NCI-H2081 treated with DMSO at 0.1 percent for 48 hours (cell line): ENCODE data around the gene PPME1.

Experiments used
- DNase-seq: peaks from one replicate; lab custom pipeline; 2025; lab: John Stamatoyannopoulos, UW

PPME1 gene

GRCh38 chr11:74159642-74160041, 11.4 kb upstream of the PPME1 start:
- no peak for DNase-seq

DNA sequence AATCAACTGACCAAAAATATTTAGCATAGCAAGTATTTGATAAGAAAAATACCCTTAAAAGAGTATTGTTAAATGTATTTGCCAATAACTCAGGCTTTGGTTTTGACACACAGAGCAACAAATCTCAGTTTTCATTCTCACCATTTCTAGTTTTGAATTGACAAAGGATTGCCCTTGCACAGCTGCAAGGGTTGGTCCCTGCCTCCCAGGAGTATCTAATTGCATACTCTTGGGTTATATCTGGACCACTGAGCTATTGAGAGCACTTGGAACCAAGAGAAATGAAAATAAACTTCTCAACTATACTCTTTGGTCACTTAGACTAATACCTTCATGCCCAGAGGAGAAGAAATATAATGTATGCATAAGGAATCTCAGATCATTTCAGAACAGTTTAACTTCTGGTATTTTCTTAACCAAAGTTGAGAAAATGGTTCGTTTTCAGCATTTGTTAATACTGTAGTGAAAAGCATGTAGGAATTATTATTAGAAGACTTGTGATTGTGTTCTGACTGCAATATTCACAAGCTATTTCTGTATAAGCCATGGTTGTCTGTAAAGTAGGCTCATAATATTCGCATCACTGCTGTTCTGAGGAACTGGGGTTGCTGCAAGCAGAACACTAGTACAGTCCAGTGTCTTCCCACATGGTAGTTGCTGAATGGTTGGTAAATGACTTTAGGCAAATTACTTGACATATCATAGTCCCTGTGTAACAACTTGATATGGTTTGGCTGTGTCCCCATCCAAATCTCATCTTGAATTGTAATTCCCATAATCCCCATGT, 8.2 kb upstream of the PPME1 start:
- no peak for DNase-seq

- no peak for DNase-seq
Observed at GRCh38 chr11:74168838-74169237, 2.3 kb upstream of the PPME1 start.

- no peak for DNase-seq
Observed at GRCh38 chr11:74169738-74170458, 1.2 kb upstream of the PPME1 start.

DNA sequence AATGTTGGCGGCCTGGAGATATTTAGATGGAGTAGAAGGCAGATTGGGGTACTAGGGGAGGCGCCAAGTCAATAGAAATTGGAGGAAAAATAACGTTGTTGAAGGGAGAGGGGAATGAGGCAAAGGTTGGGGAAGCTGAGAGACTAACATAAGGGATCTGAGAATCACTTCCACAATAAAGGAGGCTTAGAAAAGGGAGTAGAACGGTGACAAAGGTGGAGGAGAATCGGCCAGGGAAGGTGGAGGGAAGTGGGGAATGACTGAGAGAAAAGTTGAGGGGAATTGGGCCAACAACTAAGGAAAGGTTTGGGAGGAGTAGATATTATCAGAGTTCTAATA, 510 bp downstream of the PPME1 start:
- DNase-seq: no peak

DNA sequence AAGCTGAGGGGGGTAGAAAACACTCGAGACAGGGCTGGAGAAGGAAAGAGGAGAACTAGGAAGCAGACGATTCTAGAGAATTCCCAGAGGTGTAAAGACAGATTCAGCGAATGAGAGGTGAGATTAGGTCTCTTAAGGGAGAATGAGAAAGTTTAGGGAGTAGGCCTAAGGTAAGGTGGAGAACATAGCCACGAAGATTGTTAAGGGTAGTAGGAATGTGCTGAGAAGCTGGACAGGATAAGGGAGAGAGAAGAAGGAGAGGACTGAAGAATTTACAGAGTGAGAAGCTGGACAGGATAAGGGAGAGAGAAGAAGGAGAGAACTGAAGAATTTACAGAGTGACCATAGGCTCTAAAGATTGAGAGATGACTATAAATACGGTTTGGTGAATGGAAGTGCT, 908 bp downstream of the PPME1 start:
- no peak for DNase-seq

- no peak for DNase-seq
Observed at GRCh38 chr11:74175920-74176319, 4.8 kb downstream of the PPME1 start.

DNA sequence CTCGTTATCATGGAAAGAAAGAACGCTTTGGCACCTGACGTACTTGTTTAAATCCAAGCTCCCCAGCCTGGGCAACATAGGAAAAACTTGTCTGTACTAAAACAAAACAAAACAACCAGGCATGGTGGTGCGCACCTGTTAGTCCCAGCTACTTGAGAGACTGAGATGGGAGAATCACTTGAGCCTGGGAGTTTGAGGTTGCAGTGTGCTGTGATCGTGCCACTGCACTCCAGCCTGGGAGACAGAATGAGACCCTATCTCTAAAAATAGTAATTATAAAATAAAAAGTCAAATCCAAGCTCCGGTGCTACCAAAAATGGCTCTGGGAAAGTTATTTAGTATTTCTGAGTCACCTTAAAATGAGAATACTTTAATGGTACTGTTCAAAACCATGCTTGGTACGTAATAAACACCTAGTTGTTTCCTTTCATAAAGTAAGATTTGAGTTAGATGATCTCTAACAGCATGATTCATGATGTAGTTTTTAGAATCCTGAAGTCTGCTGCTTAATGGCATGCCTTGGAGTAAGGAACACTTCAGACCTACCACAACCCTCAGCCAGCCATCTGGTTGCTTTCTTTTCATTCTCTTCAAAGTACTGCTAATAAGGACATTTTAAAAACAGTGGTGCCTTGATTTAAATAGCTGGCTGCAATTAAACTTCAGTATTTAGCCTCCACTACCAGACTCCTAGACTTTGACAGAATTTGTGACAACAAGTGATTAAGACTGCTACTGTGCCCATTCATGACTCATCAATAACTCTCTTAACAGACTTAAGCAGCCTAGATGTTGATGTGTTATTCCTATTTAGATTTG, 8.4 kb downstream of the PPME1 start:
- no peak for DNase-seq

DNA sequence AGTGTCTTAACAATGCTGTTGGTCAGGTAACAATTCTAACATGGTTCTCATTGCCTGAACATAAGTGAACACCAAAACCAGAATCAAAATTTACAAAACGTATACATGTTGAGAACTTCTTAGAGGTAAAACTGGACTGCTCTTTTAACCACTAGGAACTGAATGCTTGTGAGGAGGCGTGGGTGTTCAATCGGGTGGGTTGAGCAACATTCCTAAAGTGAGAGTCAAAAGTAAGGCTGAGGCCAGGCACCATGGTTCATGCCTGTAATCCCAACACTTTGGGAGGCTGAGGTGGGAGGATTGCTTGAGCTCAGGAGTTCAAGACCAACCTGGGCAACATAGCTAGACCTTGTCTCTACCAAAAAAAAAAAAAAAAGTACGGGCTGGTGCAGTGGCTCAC, 11.5 kb downstream of the PPME1 start:
- no peak for DNase-seq

DNA sequence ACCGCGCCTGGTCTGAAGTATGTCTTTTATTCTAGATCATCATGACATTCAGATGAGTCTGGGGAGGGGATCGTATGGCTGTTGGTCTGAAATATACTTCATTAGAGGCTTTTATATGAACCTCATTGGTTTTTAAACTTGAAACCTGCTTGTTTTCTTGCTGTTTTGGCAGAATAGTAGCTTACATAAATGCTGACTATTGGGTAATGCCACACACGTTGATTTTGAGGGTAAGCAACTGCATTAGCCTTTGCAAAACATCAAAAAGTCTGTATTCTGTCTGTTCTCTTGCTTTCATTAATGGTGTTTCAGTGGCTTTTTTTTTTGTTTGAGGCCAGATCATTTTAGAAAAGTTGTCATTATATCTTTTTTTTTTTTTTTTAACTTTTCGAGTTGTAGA, 14.2 kb downstream of the PPME1 start:
- no peak for DNase-seq

DNA sequence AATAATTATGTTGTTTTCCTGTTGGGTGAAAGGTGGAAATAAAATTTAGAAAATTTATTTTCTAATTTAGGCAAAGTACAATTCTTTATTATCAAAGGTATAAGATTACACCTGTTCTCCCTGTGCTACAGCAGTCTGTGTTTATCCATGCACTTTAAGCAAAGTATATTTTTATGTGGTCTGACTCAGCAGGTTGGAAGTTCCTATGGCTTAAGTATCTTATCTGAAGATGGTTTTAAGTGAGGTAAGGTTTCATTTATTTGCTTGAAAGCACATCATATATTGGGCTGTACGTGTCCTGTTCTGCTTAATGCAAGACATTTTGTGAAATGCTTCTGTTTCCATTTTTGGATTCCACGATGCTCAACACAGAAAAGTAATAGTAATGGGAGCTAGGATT, 14.6 kb downstream of the PPME1 start:
- DNase-seq: no peak

DNA sequence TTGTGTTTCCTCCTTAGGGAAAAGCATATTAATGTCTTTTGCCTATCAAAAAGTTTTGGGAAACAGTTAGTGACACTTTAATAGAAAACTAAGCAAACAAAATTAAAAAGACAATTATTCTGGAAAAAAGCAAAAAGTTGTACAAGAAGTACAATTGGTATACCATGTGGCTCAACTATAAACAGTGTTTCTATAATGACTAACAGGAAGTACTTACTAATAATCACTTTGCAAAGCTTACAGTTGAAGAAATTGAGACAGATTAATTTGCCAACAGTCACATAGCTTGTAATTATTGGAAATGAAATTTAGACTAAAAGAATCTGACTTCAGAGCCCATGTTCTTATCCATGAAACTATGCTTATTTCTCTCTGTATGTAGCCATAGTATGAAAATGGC, 24.7 kb downstream of the PPME1 start:
- no peak for DNase-seq

GRCh38 chr11:74196781-74197486, 25.8 kb downstream of the PPME1 start:
- DNase-seq: no peak

- DNase-seq: no peak
Observed at GRCh38 chr11:74203966-74204365, 32.9 kb downstream of the PPME1 start.

- DNase-seq: no peak
Observed at GRCh38 chr11:74204701-74205100, 33.6 kb downstream of the PPME1 start.

GRCh38 chr11:74205181-74205580, 34.1 kb downstream of the PPME1 start:
- no peak for DNase-seq

- DNase-seq: no peak
Observed at GRCh38 chr11:74206746-74207145, 35.7 kb downstream of the PPME1 start.

- DNase-seq: no peak
Observed at GRCh38 chr11:74208507-74208906, 37.4 kb downstream of the PPME1 start.

DNA sequence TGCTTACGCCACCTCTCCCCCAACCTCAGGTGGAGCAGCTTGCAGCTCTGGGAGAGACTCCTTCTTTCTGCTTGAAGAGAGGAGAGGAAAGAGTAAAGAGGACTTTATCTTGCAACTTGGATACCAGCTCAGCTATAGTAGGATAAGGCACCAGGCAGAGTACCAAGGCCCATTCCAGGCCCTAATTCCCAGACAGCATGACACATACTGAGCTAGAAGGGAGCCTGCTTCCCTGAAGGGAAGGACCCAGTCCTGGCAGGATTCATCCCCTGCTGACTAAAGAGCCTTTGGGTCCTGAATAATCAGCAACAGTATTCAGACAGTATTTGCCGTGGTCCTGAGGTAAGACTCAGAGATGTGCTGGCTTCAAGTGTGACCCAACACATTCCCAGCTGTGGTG, 41.4 kb downstream of the PPME1 start:
- no peak for DNase-seq

- DNase-seq: no peak
Observed at GRCh38 chr11:74220376-74220775, 49.3 kb downstream of the PPME1 start.

DNA sequence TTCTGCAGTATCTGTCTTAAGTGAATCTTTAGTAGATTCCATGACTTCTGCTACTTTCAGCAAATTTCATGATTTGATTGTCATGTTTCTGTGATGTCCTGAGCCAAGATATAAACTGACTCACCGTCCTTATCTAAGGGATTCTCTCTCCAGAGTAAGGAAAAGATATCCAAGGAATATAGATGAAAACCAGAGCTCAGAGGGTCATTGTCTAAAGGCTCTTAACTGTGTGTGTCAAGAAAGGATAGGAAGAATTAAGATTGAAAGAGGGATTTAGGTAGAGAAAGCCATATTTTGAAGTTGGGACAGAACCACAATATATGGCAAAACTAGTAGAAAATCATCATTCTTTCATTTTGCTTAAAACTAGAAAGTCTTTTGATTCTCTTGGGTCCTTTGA, 50.7 kb downstream of the PPME1 start:
- no peak for DNase-seq

GRCh38 chr11:74225565-74225964, 54.5 kb downstream of the PPME1 start:
- no peak for DNase-seq
